CD4-positive, CD25-positive, alpha-beta regulatory T cell (primary cell): ENCODE results near the gene PLB1. TPM values are rescaled to one million over a fixed set of nuclear protein-coding genes. Genes with fewer than 3 reads are reported as not detected.
A peak's percentile ranks its signal among the peaks of the same experiment; 100 is the strongest.
"Not testable (repeated sequence)": the region's sequence is repeated elsewhere in the genome, so short reads cannot be mapped to it uniquely, and the experiment has no call there.

ENCODE experiments used
- ATAC-seq, 2 donors: fragments of 150-1000 bp; cut with Tn5 transposase; one replicate each; pipeline ENCODE4 v1.10.0; 2021; ENCODE audit warnings: low read depth in 2 of 2, moderate number of reproducible peaks in 2 of 2, moderate library complexity in 1 of 2
- DNase-seq, 3 donors: peaks; one replicate each; pipeline versions ENCODE4 v3.0.0 to v3.0.0-alpha.2; 2012 to 2022; ENCODE audit warnings: mixed read lengths in 1 of 3
- H3K27ac ChIP-seq: one replicate; pipeline ENCODE4 v1.7.0; 2013; ENCODE audit warnings: mild to moderate bottlenecking, low read length; ENCODE audit not compliant: insufficient read depth, poor library complexity, severe bottlenecking
- H3K27me3 ChIP-seq: one replicate; pipeline ENCODE4 v1.7.0; 2013; ENCODE audit warnings: low read length; ENCODE audit not compliant: control insufficient read depth, insufficient read depth
- H3K36me3 ChIP-seq: one replicate; pipeline ENCODE4 v1.7.0; 2013; ENCODE audit warnings: mild to moderate bottlenecking, low read length, moderate library complexity; ENCODE audit not compliant: control insufficient read depth, insufficient read depth
- H3K4me1 ChIP-seq: 2 replicates; pipeline ENCODE4 v1.7.0; 2013; ENCODE audit warnings: mild to moderate bottlenecking, low read length; ENCODE audit not compliant: insufficient read depth, control insufficient read depth, poor library complexity, severe bottlenecking
- H3K4me3 ChIP-seq: one replicate; pipeline ENCODE4 v1.7.0; 2013; ENCODE audit warnings: low read depth, mild to moderate bottlenecking, low read length, moderate library complexity
- H3K9me3 ChIP-seq, 2 experiments: 1 replicate in 1 of 2; 2 replicates in 1 of 2; pipeline ENCODE4 v1.7.0; 2013; ENCODE audit warnings: low read length in 2 of 2, mild to moderate bottlenecking in 1 of 2, moderate library complexity in 1 of 2; ENCODE audit not compliant: control insufficient read depth in 2 of 2
- H3K27ac Mint-ChIP-seq, 3 donors: one replicate each; pipeline ENCODE4 v1.8.0; 2020 to 2022; ENCODE audit warnings: mild to moderate bottlenecking in 3 of 3, mixed read lengths in 3 of 3, moderate library complexity in 2 of 3
- H3K27me3 Mint-ChIP-seq: one replicate; pipeline ENCODE4 v1.8.0; 2022; ENCODE audit warnings: mild to moderate bottlenecking, mixed read lengths
- H3K36me3 Mint-ChIP-seq: one replicate; pipeline ENCODE4 v1.8.0; 2020; ENCODE audit warnings: mixed read lengths
- H3K4me1 Mint-ChIP-seq, 4 donors: one replicate each; pipeline ENCODE4 v1.8.0; 2020 to 2022; ENCODE audit warnings: mixed read lengths in 4 of 4, mild to moderate bottlenecking in 1 of 4
- H3K4me3 Mint-ChIP-seq, 4 donors: one replicate each; pipeline ENCODE4 v1.8.0; 2020 to 2022; ENCODE audit warnings: mild to moderate bottlenecking in 4 of 4, mixed read lengths in 4 of 4, moderate library complexity in 3 of 4
- H3K9me3 Mint-ChIP-seq, 7 donors: one replicate each; pipeline ENCODE4 v1.8.0; 2020 to 2022; ENCODE audit warnings: mixed read lengths in 7 of 7, mild to moderate bottlenecking in 3 of 7, moderate library complexity in 2 of 7
- polyA plus RNA-seq, 4 donors: library from polyadenylated mRNA; unstranded; fragments of 300-500 nt; fragmentation: Illumina TruSeq; gene quantifications; one replicate each; pipeline ENCODE4 v1.2.3, GENCODE V29; 2021
- total RNA-seq: library from RNA; stranded (reverse); gene quantifications from one replicate; pipeline ENCODE4 v1.2.3, GENCODE V29; 2022

PLB1 gene
- total and polyA plus RNA-seq, 5 donors from 2014 or later: 0.08 to 2.5 (median 0.97) TPM

DNA sequence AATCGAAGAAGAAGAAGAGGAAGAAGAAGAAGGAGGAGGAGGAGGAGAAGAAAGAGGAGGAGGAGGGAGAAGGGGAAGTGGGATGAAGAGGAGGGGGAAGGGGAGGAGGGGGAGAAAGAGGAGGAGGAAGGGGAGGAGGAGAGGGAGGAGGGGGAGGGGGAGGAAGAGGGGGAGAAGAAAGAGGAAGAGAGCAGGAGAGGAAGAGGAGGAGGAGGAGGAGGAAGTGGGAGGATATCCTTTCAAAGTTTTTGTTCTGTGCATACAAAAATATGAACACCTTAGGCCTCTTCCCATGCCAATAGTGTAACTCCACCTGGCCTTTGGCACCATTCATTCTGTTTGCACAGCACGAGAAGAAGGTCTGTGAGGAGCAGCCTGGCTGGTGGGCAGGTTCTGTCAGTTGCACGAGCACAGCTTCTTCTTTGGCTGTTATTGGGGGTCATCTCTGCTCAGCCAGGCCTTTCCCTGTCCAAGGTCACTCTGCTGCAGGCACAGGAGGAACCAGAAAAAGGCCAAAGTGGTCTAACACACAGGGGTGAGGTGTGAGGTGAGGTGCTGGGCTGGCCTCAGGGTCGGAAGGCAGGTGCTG is 25.8 kb upstream of the PLB1 start:
- Histone ChIP-seq H3K27ac (no peak overlapping the region), H3K36me3 (no peaks in the 10 kb centered on the region), H3K27me3 (no peaks in the 10 kb centered on the region), H3K9me3 (no peaks in the 10 kb centered on the region), H3K4me1 (no peaks in the 10 kb centered on the region), H3K4me3 (no peak overlapping the region)
- ATAC-seq: no peak
- no peaks in the 10 kb centered on the region for H3K36me3 Mint-ChIP-seq
- peaks cover 0 to 4% (median 1%) of the 10 kb centered on the region in 7 donors for H3K9me3 Mint-ChIP-seq
- H3K4me3 Mint-ChIP-seq: no peak overlapping the region
- no peak for DNase-seq
- peaks cover 4% of the 10 kb centered on the region for H3K27me3 Mint-ChIP-seq
- H3K27ac Mint-ChIP-seq: no peak overlapping the region
- H3K4me1 Mint-ChIP-seq: peaks cover 0 to 28% (median 7%) of the 10 kb centered on the region in 4 donors

DNA sequence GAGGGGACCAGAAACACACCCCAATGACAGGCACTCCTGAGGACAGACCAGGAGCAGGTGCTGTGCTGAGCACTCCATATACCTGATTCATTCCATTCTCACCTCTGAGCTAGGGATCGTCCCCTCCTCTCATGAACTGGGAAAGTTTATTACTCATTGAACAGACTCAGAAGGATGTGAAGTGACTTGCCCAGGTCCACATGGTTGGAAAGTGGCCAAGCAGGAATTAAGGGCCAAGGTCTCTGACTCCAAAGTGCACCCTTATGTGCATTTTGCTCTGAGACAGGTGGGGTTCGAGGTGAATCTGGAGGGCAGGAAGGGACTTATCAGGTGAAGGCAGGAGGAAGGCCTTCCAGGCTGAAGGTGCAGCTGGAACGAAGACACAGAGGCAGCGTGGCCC is 25.1 kb upstream of the PLB1 start:
- Histone ChIP-seq H3K27ac (no peak overlapping the region), H3K4me1 (no peaks in the 10 kb centered on the region), H3K9me3 (no peaks in the 10 kb centered on the region), H3K27me3 (no peaks in the 10 kb centered on the region), H3K36me3 (no peaks in the 10 kb centered on the region), H3K4me3 (no peak overlapping the region)
- H3K27me3 Mint-ChIP-seq: peaks cover 4% of the 10 kb centered on the region
- no peaks in the 10 kb centered on the region for H3K36me3 Mint-ChIP-seq
- H3K4me1 Mint-ChIP-seq: peaks cover 0 to 22% (median 2%) of the 10 kb centered on the region in 4 donors
- no peak overlapping the region for H3K27ac Mint-ChIP-seq
- H3K9me3 Mint-ChIP-seq: peaks cover 0 to 4% (median 1%) of the 10 kb centered on the region in 7 donors
- no peak for DNase-seq
- no peak overlapping the region for H3K4me3 Mint-ChIP-seq
- ATAC-seq: no peak

GRCh38 chr2:28471214-28471613 is 24.6 kb upstream of the PLB1 start:
- ATAC-seq (no peak), DNase-seq (no peak)
- H3K36me3 Mint-ChIP-seq: no peaks in the 10 kb centered on the region
- no peaks in the 10 kb centered on the region for H3K36me3 ChIP-seq
- H3K27me3 Mint-ChIP-seq: peaks cover 4% of the 10 kb centered on the region
- H3K27ac ChIP-seq: no peak overlapping the region
- H3K4me3 ChIP-seq: no peak overlapping the region
- no peak overlapping the region for H3K27ac Mint-ChIP-seq
- no peaks in the 10 kb centered on the region for H3K9me3 ChIP-seq
- H3K9me3 Mint-ChIP-seq: peaks cover 0 to 4% (median 1%) of the 10 kb centered on the region in 7 donors
- H3K4me1 ChIP-seq: no peaks in the 10 kb centered on the region
- no peaks in the 10 kb centered on the region for H3K27me3 ChIP-seq
- no peak overlapping the region for H3K4me3 Mint-ChIP-seq
- H3K4me1 Mint-ChIP-seq: peaks cover 0 to 19% (median 2%) of the 10 kb centered on the region in 4 donors

- ATAC-seq: no peak
- no peak for DNase-seq
- Histone ChIP-seq H3K27me3 (no peaks in the 10 kb centered on the region), H3K4me3 (no peak overlapping the region), H3K36me3 (no peaks in the 10 kb centered on the region), H3K4me1 (no peaks in the 10 kb centered on the region), H3K27ac (no peak overlapping the region), H3K9me3 (no peaks in the 10 kb centered on the region)
- Mint-ChIP-seq H3K27me3 (peaks cover 4% of the 10 kb centered on the region), H3K36me3 (no peaks in the 10 kb centered on the region), H3K4me1 (peaks cover 0 to 19% (median 2%) of the 10 kb centered on the region in 4 donors), H3K27ac (peak overlapping the region in 1 of 3 donors; percentile 6), H3K4me3 (no peak overlapping the region), H3K9me3 (peaks cover 0 to 5% (median 1%) of the 10 kb centered on the region in 7 donors)
Measured at GRCh38 chr2:28471701-28472236, 24.1 kb upstream of the PLB1 start.

DNA sequence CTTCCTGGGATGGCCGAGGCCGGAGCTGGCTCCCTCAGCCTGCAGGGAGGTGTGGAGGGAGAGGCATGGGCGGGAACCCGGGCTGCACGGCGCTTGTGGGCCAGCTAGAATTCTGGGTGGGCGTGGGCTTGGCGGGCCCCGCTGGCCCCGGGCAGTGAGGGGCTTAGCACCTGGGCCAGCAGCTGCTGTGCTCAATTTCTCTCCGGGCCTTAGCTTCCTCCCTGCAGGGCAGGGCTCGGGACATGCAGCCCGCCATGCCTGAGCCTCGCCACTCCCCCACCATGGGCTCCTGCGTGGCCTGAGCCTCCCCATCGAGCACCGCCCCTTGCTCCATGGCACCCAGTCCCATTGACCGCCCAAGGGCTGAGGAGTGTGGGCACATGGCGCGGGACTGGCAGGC is 23.2 kb upstream of the PLB1 start:
- not testable (repeated sequence) for H3K9me3 Mint-ChIP-seq, H3K36me3 ChIP-seq, H3K27me3 Mint-ChIP-seq, DNase-seq, H3K9me3 ChIP-seq, H3K27me3 ChIP-seq, ATAC-seq, H3K36me3 Mint-ChIP-seq, H3K4me1 ChIP-seq, H3K4me3 Mint-ChIP-seq, H3K4me3 ChIP-seq, H3K27ac Mint-ChIP-seq, H3K27ac ChIP-seq
- H3K4me1 Mint-ChIP-seq: peaks cover 0 to 19% (median 2%) of the 10 kb centered on the region in 4 donors

DNA sequence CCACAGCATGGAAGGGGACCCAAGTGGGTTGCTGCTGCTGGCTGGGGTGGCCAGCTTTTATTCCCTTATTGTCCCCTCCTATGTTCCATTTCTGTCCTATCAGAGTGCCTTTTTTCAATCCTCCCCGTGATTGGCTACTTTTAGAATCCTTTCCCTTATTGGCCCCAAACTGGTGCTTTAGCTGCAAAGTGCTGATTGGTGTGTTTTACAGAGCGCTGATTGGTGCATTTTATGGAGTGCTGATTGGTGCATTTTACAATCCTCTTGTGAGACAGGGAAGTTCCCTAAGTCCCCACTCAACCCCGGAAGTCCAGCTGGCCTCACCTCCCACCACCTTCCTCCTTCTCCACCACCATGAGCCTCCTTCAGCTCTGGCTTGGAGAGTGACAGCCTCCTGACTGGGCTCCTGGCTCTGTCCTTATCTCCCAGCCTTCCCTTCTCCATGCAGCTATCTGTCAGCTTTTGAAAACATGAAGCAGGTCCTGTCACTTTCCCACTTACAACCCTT is 20.7 kb upstream of the PLB1 start:
- no peaks in the 10 kb centered on the region for H3K36me3 ChIP-seq
- ATAC-seq: no peak
- no peaks in the 10 kb centered on the region for H3K27me3 ChIP-seq
- Mint-ChIP-seq H3K9me3 (peaks cover 0 to 5% (median 0%) of the 10 kb centered on the region in 7 donors), H3K27ac (no peak overlapping the region), H3K4me3 (no peak overlapping the region), H3K4me1 (peaks cover 0 to 11% (median 2%) of the 10 kb centered on the region in 4 donors), H3K27me3 (no peaks in the 10 kb centered on the region), H3K36me3 (no peaks in the 10 kb centered on the region)
- no peak overlapping the region for H3K27ac ChIP-seq
- H3K4me1 ChIP-seq: no peaks in the 10 kb centered on the region
- DNase-seq: no peak
- no peak overlapping the region for H3K4me3 ChIP-seq
- no peaks in the 10 kb centered on the region for H3K9me3 ChIP-seq

GRCh38 chr2:28477087-28477486 is 18.8 kb upstream of the PLB1 start:
- no peak for ATAC-seq
- H3K9me3 Mint-ChIP-seq: peaks cover 0 to 4% (median 0%) of the 10 kb centered on the region in 7 donors
- peak overlapping the region in 1 of 3 donors; percentile 74 for H3K27ac Mint-ChIP-seq

DNA sequence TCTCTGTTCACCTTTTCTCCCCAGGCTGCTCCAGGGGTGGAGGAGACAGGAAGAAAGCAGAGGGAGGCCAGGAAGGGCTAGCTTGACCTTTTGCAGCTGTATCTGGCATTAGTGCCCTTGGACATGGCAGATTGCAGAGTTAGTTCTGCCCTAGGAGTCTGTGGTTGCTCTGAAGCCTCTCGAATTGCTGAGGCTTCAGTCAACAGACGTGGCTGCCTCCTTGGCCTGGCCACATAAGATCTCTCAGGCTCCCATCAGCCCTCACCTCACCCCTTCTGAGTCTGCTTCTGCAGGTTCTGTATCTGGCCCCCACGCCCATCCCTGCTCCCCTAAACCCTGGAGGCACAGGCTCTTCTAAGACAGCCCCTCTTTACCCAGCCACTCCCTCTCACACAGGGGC is 18.2 kb upstream of the PLB1 start:
- ATAC-seq: no peak
- no peaks in the 10 kb centered on the region for H3K27me3 ChIP-seq
- H3K36me3 Mint-ChIP-seq: no peaks in the 10 kb centered on the region

More at GRCh38 chr2:28477087-28477486, 18.8 kb upstream of the PLB1 start:
- Histone ChIP-seq H3K4me1 (no peaks in the 10 kb centered on the region), H3K9me3 (no peaks in the 10 kb centered on the region), H3K27ac (no peak overlapping the region), H3K27me3 (no peaks in the 10 kb centered on the region), H3K36me3 (no peaks in the 10 kb centered on the region), H3K4me3 (no peak overlapping the region)
- Mint-ChIP-seq H3K27me3 (peaks cover 6% of the 10 kb centered on the region), H3K4me3 (no peak overlapping the region), H3K4me1 (peaks cover 0 to 3% (median 0%) of the 10 kb centered on the region in 4 donors), H3K36me3 (no peaks in the 10 kb centered on the region)
- no peak for DNase-seq

More for the DNA sequence above, 18.2 kb upstream of the PLB1 start:
- Mint-ChIP-seq H3K27me3 (peaks cover 6% of the 10 kb centered on the region), H3K4me1 (peaks cover 0 to 3% (median 0%) of the 10 kb centered on the region in 4 donors), H3K4me3 (no peak overlapping the region), H3K9me3 (peaks cover 0 to 4% (median 0%) of the 10 kb centered on the region in 7 donors), H3K27ac (peak overlapping the region in 1 of 3 donors; percentile 74)
- Histone ChIP-seq H3K4me1 (no peaks in the 10 kb centered on the region), H3K9me3 (no peaks in the 10 kb centered on the region), H3K4me3 (no peak overlapping the region), H3K27ac (no peak overlapping the region), H3K36me3 (no peaks in the 10 kb centered on the region)
- no peak for DNase-seq
